Colonic mucosa (tissue), 4 donors: ENCODE results near the gene CHAF1A. TPM values are rescaled to one million over a fixed set of nuclear protein-coding genes. Genes with fewer than 3 reads are reported as not detected.

Experiments used
- DNase-seq: peaks from one replicate; pipeline ENCODE4 v3.0.0-alpha.2; 2020
- H3K27ac ChIP-seq: fragments of 200-600 bp; one replicate; pipeline ENCODE4 v1.8.0; 2021
- H3K27me3 ChIP-seq: fragments of 200-600 bp; one replicate; pipeline ENCODE4 v1.8.0; 2021
- H3K36me3 ChIP-seq: fragments of 200-600 bp; one replicate; pipeline ENCODE4 v1.8.0; 2021
- H3K4me1 ChIP-seq: fragments of 200-600 bp; one replicate; pipeline ENCODE4 v1.8.0; 2021; ENCODE audit warnings: mild to moderate bottlenecking
- H3K4me3 ChIP-seq: fragments of 200-600 bp; one replicate; pipeline ENCODE4 v1.8.0; 2021
- H3K9ac ChIP-seq, 2 donors: one replicate each; pipeline ENCODE4 v1.7.0; 2013; ENCODE audit warnings: control low read depth in 2 of 2, low read depth in 2 of 2, low read length in 2 of 2
- H3K9me3 ChIP-seq: fragments of 200-600 bp; one replicate; pipeline ENCODE4 v1.8.0; 2021
- CTCF ChIP-seq: fragments of 200-600 bp; IDR thresholded peaks from one replicate; pipeline ENCODE4 v1.8.0; 2022; ENCODE audit warnings: antibody characterized with exemption, mild to moderate bottlenecking
- intact Hi-C: fragments of 100-400 bp; cut with DNase I; formaldehyde crosslinking; loops from one replicate; pipeline ENCODE4 v1.14.1; 2022
- total RNA-seq, 2 donors: library from RNA; stranded (reverse); fragmentation: NEBNext Ultra II Directional in 1 of 2; extraction: Animal tissue kit (Norgen Biotek cat#: 25700) in 1 of 2; gene quantifications; one replicate each; pipeline ENCODE4 v1.2.1, GENCODE V29; 2021
- donor health status: healthy.
- donor health status: DM: no; HTN: no; CAD: no.
- donor health status: DM: no; HTN: no; CAD: no.

Gene CHAF1A
- total RNA-seq, 2 donors from 2014 or later = 15.6 to 53.2 TPM

- H3K36me3 ChIP-seq = no peaks in the 10 kb centered on the region
- intact Hi-C loops = no loop called here
Measured at GRCh38 chr19:4442819-4443146, 40.3 kb downstream of the CHAF1A start.

GRCh38 chr19:4443188-4443587, 40.7 kb downstream of the CHAF1A start:
- intact Hi-C loops = no loop called here
- Histone ChIP-seq H3K27ac (no peak overlapping the region), H3K27me3 (no peaks in the 10 kb centered on the region), H3K9ac (no peak overlapping the region), H3K36me3 (no peaks in the 10 kb centered on the region), H3K4me1 (no peaks in the 10 kb centered on the region), H3K4me3 (no peak overlapping the region), H3K9me3 (no peaks in the 10 kb centered on the region)
- TF ChIP-seq CTCF = no peak
- no peak for DNase-seq

More at GRCh38 chr19:4442819-4443146, 40.3 kb downstream of the CHAF1A start:
- no peak for DNase-seq
- H3K27ac ChIP-seq = no peak overlapping the region
- H3K9ac ChIP-seq = no peak overlapping the region
- no peaks in the 10 kb centered on the region for H3K9me3 ChIP-seq
- no peaks in the 10 kb centered on the region for H3K27me3 ChIP-seq
- no peak overlapping the region for H3K4me3 ChIP-seq
- no peak for TF ChIP-seq CTCF
- H3K4me1 ChIP-seq = no peaks in the 10 kb centered on the region

GRCh38 chr19:4443966-4444764, 41.7 kb downstream of the CHAF1A start:
- no peak for DNase-seq

GRCh38 chr19:4444765-4445741, 42.6 kb downstream of the CHAF1A start:
- Histone ChIP-seq H3K36me3 (peaks cover 15% of the 10 kb centered on the region), H3K4me3 (no peak overlapping the region), H3K4me1 (no peaks in the 10 kb centered on the region), H3K27ac (no peak overlapping the region), H3K9me3 (no peaks in the 10 kb centered on the region), H3K27me3 (no peaks in the 10 kb centered on the region), H3K9ac (no peak overlapping the region)
- DNase-seq = no peak
- intact Hi-C loops = no loop called here
- TF ChIP-seq CTCF = no peak

More at GRCh38 chr19:4443966-4444764, 41.7 kb downstream of the CHAF1A start:
- Histone ChIP-seq H3K4me3 (no peak overlapping the region), H3K36me3 (peaks cover 9% of the 10 kb centered on the region), H3K27ac (no peak overlapping the region), H3K9me3 (no peaks in the 10 kb centered on the region), H3K4me1 (no peaks in the 10 kb centered on the region), H3K9ac (no peak overlapping the region), H3K27me3 (no peaks in the 10 kb centered on the region)
- no peak for TF ChIP-seq CTCF
- intact Hi-C loops = no loop called here

- no peak overlapping the region for H3K4me3 ChIP-seq
- no peak for TF ChIP-seq CTCF
- intact Hi-C loops = no loop called here
- H3K4me1 ChIP-seq = no peaks in the 10 kb centered on the region
- no peaks in the 10 kb centered on the region for H3K27me3 ChIP-seq
- no peak overlapping the region for H3K9ac ChIP-seq
- no peak overlapping the region for H3K27ac ChIP-seq
- peaks cover 15% of the 10 kb centered on the region for H3K36me3 ChIP-seq
- DNase-seq = no peak
- H3K9me3 ChIP-seq = no peaks in the 10 kb centered on the region
Measured at GRCh38 chr19:4445963-4446703, 43.7 kb downstream of the CHAF1A start.
